COLO829 (cell line): Measurements from ENCODE around the gene CCT8L2.
"Not testable (repeated sequence)": the region's sequence is repeated elsewhere in the genome, so short reads cannot be mapped to it uniquely, and the experiment has no call there.

ENCODE experiments used
- DNase-seq: peaks from one replicate; pipeline ENCODE4 v3.0.0; 2012; ENCODE audit warnings: low spot score

The CCT8L2 gene

DNA sequence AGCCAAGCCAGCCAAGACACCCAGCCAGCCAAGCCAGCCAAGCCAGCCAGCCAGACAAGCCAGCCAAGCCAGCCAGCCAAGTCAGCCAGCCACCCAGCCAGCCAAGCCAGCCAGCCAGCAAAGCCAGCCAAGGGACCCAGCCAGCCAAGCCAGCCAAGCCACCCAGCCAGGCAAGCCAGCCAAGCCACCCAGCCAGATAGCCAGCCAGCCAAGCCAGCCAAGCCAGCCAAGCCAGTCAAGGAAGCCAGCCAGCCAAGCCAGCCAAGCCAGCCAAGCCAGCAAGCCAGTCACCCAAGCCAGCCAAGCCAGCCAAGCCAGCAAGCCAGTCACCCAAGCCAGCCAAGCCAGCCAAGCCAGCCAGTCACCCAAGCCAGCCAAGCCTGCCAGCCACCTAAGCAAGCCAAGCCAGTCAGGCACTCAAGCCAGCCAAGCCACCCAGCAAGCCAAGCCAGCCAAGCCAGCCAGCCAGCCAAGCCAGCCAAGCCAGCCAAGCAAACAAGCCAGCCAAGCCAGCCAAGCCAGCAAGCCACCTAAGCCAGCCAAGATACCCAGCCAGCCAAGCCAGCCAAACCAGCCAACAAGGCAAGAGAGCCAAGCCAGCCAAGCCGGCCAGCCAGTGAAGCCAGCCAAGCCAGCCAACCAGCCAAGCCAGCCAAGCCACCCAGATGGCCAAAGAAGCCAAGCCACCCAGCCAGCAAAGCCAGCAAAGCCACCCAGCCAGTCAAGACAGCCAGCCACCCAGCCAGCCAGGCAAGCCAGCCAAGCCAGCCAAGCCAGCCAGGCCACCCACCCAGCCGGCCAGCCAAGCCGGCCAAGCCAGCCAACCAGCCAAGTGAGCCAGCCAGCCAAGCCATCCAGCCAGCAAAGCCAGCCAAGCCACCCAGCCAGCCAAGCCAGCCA, 33.3 kb downstream of the CCT8L2 start:
- no peak for DNase-seq

DNA sequence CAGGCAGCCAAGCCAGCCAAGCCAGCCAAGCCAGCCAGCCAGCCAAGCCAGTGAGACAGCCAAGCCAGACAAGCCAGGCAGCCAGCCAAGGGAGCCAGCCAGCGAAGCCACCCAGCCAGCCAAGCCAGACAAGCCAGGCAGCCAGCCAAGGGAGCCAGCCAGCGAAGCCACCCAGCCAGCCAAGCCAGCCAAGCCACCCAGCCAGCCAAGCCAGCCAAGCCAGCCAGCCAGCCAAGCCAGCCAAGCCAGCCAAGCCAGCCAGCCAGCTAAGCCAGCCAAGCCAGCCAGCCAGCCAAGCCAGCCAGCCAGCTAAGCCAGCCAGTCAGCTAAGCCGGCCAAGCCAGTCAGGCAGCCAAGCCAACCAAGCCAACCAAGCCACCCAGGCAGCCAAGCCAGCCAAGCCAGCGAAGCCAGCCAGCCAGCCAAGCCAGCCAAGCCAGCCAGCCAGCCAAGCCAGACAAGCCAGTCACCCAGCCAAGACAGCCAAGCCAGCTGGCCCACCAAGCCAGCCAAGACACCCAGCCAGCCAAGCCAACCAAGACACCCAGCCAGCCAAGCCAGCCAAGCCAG, 34.1 kb downstream of the CCT8L2 start:
- DNase-seq = not testable (repeated sequence)

DNA sequence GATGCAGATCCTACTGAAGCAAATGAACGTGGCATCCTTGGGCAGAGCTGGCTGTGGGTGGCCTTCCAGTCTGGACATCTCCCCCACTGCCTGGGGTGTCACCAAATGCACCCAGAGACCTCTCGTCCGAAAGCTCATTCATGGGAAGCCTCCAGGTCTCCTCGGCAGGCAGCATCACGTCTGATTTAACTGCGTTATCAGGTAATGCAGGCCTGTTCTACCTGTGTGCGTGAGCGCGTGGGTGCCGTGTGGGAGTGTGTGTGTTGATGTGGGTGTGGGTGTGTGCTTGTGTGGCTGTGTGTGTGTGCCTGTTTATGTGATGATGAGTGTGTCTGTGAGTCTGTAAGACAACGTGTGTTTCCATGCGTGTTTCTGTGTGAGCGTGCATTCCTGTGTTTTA, 35.1 kb downstream of the CCT8L2 start:
- not testable (repeated sequence) for DNase-seq

DNA sequence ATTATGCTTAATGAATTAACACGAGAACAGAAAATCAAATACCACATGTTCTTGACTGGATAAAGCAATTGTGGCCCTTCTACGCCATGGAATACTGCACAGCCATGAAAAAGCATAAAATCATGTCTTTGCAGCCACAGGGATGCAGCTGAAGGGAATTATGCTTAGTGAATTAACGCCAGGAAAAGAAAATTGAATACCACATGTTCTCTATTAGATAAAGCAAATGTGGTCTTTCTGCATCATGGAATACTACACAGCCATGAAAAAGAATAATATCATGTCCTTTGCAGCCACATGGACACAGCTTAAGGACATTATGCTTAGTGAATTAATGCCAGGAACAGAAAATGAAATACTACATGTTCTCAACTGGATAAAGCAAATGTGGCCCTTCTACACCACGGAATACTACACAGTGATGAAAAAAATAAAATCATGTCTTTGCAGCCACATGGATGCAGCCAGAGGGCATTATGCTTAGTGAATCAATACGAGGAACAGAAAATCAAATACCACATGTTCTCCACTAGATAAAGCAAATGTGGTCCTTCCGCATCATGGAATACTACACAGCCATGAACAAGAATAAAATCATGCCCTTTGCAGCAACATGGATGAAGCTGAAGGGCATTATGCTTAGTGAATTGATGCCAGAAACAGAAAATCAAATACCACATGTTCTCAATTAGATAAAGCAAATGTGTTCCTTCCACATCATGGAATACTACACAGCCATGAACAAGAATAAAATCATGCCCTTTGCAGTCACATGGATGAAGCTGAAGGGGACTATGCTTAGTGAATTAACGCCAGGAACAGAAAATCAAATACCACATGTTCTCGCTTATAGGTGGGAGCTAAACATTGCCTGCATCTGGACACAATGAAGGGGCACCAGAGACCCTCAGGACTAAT, 37.3 kb downstream of the CCT8L2 start:
- not testable (repeated sequence) for DNase-seq

DNA sequence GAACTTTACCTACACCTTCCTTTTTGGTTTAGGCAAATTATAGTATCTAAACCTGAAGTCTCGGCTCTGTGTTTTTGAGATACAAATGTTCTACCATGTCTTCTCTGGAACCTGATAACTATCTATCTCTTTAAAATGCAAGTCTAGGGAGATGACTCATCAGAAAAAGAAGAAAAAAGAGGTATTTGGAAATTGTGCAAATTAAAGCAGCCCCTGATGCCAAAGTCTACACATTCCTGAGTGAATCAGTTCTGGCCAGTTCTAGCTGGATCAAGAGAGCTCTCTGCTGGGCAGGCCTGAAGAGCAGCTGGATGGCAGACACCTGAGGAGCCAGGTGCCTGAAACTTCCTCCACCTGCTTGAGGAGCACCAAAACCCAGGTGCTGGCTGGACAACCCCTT, 49.3 kb downstream of the CCT8L2 start:
- not testable (repeated sequence) for DNase-seq
